Measurements from ENCODE around the gene NPFF.
"Not testable (repeated sequence)": the region's sequence is repeated elsewhere in the genome, so short reads cannot be mapped to it uniquely, and the experiment has no call there.

NPFF gene, protein sequence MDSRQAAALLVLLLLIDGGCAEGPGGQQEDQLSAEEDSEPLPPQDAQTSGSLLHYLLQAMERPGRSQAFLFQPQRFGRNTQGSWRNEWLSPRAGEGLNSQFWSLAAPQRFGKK

GRCh38 chr12:53506881-53507602 is at the start of gene NPFF:
Gene NPFF (minus strand): TSS chr12:53507484. CDS start chr12:53507474, 10 bp downstream.
- peak; percentile 58 for DNase-seq

DNA sequence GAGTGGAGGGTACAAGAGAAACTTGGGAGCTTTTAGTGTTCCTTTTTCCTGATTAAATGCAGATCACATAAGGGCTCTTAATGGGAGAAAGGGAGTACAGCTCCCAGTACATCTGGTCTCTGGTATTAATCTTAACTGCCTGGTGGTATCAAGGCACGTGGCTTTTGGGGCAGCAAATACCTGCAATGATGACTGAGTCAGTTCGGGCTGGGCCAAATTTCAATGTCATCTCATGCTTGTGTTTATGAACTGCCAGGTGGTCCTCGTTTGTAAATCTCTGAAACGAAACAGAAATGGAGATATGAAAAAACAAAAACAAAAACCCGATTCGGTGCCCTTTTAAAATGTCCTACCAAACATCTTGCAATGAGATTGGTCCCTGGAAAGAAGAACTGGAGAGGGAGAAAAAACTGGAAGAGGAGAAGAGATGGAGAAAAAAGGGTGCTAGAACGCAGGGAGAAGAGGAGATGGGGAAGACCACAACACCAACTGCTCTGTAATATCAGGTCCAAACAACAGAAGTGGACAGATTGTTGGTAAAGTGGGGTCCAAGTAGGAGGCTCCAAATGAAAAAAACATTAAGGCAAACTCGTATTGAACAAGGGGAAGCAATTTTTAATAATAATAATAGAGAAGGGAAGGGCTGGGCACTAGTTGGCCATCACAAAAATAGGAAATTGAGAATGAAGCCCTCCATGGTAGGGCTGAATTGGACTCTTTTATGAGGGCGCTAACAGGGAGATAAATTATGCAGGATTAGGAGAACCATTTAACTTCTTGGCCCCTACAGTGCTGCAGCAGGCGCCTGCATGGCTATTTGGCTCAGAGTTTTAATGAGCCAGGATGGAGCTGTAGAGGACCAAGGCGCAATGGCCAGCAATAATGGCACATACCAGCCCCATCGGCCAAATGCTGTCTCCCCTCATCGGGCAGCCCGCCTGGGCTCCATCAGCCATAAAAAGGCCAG is 45.4 kb upstream of the NPFF start:
- no peak for DNase-seq

DNA sequence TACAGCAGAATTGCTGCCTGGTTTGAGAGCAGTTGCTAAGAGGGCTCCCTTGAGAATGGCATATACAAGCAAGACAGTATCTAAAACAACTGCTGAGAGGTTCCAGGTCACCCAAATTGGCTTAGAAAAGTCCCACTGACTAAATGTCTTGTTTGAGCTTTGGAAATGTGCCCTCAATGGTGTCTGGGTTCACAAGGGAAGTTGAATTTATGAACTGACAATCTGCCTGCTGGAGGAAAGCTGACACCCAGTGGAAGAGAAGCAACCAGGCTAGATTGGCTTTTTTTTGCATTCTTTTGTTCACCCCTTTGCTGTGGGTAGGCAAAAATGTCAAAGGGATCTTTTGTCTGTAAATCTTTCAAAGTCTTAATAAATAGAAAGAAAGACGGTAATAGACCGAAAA is 44.6 kb upstream of the NPFF start:
- DNase-seq: no peak

GRCh38 chr12:53550595-53550994 is 43.3 kb upstream of the NPFF start:
- DNase-seq: no peak

GRCh38 chr12:53550131-53550530 is 42.8 kb upstream of the NPFF start:
- DNase-seq: not testable (repeated sequence)

DNA sequence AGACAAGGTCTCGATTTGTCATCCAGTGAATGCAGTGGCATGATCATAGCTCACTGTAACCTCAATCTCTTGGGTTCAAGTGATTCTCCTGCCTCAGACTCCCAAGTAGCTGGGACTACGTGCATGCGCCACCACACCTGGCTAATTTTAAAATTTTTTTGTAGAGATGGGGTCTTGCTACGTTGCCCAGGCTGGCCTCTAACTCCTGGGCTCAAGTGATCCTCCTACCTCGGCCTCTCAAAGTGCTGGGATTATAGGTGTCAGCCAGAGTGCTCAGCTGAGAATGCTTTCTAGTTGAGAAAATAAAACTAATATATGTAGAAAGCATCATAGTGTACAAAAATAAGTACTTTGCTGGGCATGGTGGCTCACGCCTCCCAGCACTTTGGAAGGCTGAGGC is 41.1 kb upstream of the NPFF start:
- DNase-seq: not testable (repeated sequence)

DNA sequence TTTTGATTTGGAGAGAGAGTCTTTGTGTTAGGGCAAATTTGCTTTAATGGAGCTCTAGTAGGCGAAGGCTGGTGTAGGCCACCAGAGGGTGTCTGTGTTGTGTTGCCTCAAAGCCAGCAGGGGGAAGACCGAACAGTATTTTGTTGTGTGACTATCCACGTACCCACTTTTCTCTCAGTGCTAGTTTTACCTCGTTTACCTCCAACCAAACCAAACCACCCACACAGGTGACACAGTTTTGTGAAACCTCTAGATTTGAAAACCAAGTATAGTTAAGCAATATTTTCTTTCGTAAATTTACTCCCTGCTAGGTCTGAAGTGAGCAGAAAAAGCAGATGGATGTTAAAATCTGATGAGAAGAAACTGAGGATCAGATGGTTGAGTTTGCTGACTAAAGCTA is 36.3 kb upstream of the NPFF start:
- DNase-seq: peak; percentile 81

DNA sequence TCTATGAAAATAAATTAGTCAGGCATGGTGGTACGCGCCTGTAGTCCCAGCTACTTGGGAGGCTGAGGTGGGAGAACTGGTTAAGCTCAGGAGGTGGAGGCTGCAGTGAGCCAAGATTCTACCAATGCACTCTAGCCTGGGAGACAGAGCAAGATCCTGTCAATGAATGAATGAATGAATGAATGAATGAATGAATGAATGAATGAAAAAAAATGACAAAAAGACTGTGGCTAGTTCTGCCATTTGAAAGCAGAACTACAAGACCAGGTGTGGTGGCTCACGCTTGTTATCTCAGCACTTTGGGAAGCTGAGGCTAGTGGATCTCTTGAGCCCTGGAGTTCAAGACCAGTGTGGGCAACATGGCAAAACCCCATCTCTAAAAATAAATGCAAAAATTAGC is 32.2 kb upstream of the NPFF start:
- no peak for DNase-seq

DNA sequence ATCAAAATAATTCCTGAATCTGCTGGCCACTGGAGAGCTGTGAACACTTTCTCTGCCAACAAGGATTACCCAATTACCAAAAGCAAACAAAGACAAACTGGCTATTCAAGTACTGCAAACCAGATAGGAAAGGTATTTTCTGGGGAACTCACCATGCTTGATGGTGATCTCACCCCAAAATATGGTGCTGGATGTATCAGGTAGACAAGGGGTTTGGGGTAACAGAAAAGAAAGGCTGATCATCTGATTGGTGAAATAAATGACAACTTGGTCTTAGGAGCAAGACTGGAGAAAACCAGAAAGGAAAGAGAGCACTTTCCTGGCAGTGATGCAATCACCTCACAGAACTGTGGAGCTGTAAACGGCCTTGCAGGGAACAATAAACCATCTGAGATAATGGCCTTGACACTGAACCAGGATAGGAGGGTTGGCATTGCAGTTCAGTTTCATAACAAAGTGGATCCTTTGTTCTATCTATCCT is 31.0 kb upstream of the NPFF start:
- peak; percentile 72 for DNase-seq

GRCh38 chr12:53536962-53537361 is 29.7 kb upstream of the NPFF start:
- DNase-seq: no peak

GRCh38 chr12:53533471-53533870 is 26.2 kb upstream of the NPFF start:
- no peak for DNase-seq

DNA sequence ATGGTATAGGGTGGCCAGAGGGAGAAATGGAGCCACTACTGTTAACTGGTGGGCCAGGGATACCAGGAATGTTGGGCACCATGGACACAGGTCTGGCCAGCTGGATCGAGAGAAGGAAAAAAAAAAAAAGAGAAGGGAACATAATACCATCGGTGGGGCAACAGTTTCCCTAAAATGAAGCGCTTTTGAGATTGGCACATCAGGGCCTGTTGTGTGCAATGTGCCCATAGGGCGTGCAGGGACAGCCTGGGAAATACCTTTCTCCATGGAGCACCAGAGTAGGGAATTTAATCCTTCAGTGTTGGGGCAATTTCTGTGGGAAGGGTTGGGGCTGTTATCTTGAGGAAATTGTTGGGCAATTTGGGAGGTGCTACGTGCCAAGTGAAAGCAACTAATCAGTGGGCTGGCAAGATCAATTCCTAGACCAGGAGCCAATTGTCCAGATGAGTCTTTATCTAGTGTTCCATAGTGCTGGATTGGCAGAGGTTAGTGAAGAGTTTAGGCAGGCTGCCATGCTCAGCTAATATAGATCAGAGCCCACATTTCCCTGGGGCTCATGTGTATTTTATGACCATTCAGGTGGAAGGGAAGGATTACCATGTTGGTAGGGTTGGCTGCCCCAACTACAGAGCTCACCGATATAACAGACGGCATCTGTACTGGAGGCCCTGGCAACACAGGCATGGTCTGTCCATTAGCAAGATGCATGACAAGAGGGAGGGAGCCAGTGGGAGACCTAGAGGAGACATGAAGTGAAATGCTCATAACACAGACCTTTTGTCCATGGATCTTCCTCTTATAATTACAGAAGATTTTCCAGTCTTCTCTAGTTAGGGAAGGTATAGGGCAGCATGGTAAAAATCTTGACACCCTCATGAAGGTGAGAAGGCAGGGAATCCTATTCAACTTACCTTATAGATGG is 25.5 kb upstream of the NPFF start:
- DNase-seq: no peak

DNA sequence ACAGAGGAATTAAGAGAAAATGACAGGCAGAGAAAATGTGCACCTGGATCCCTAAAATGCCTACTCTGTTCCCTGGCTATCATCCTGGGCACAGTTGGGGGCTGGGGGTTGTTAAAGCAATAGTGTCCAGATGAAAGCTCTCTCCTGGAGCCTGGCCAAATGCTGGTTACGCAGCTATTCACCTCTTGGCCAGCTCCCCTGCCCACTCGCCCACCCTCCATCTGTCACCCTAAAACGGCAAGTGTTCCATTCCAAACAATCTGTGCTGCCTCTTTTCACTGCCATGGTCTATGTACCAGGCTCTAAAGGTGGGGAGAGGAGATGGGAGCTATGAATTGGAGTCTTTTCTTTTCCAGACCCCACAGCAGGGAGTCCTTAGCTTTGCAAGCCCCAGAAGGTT is 24.7 kb upstream of the NPFF start:
- DNase-seq: no peak

DNA sequence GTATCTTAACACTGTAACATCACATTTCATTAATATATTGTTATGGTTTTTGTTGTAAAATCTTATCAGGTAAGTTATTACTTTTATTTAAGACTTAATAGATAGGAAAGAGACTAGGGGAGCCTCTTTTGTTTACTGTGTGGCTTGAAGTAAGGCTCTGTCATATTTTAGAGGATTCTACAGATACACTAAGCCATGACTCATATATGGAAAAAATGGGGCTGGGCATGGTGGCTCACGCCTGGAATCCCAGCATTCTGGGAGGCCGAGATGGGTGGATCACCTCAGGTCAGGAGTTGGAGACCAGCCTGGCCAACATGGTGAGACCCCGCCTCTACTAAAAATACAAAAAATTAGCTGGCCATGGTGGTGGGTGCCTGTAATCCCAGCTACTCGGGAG is 23.6 kb upstream of the NPFF start:
- no peak for DNase-seq

DNA sequence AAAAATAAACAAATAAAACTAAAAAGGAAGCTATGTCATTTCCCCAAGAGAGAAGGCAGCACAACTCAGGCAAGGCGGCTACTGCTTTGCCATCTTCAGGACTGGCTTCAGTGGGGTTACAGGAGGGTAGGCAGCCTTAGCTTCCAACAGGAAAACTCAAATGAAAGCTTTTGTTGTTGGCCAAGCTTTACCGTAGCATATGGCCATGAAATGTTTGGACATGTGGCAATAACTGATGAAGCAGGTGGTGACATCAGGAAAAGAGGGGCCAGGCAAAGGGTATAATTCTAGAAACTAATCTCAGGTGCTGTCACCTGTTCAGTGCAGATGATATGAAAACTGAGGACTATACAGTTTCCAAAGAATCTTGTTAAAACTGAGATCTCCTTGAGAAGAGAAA is 22.8 kb upstream of the NPFF start:
- DNase-seq: no peak

GRCh38 chr12:53524476-53524875 is 17.2 kb upstream of the NPFF start:
- DNase-seq: no peak

GRCh38 chr12:53523131-53523530 is 15.8 kb upstream of the NPFF start:
- DNase-seq: peak; percentile 44

DNA sequence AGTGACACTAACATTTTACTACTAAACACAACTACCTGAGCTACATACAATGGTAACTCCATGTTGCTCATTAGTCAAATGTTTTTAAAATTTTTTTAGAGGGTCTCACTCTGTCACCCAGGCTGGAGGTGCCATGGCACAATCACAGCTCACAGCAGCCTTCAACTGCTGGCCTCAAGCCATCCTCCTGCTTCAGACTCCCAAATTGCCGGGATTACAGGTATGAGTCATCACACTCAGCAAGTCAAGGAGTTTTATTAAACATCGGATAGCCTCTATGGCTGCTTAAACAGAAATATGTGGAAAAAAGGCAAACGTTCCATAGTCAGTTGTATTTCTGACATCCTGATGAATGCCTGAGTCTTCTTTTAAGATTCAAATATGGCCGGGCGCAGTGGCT is 11.1 kb upstream of the NPFF start:
- no peak for DNase-seq

- DNase-seq: peak; percentile 47
These were observed 9.6 kb upstream of the NPFF start for GRCh38 chr12:53516758-53517455.

DNA sequence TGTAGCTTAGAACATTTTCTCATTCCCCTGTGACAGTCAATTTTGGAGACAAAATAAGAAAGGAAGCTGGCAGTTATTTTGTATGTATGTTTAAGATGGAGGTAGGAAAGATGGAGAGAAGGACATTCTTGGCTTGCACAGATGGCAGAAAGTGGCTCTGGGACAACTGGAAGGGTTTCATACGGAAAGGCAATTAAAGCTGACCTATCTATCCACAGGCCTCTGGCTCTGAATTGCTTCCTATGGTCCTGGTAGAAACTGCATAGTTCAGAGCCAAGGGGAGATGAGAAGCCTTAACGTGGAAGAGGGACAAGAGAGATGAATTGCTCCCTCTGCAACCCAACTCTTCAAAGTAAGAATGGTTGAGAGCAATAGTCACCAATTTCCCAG is 8.0 kb upstream of the NPFF start:
- DNase-seq: no peak

- DNase-seq: no peak
These were observed 7.5 kb upstream of the NPFF start for GRCh38 chr12:53514628-53515290.

Measured in islet precursor cell (in vitro differentiated cells).